Mesothelial cell of epicardium (in vitro differentiated cells): ENCODE data around the gene FAM13C. TPM values are rescaled to one million over a fixed set of nuclear protein-coding genes. Genes with fewer than 3 reads are reported as not detected.
"Not testable (repeated sequence)": the region's sequence is repeated elsewhere in the genome, so short reads cannot be mapped to it uniquely, and the experiment has no call there.

ENCODE experiments used
- DNase-seq, 2 experiments: peaks; one replicate each; pipeline ENCODE4 v3.0.0; 2021; ENCODE audit warnings: low spot score in 2 of 2; ENCODE audit not compliant: unreplicated experiment in 2 of 2
- H3K27ac Mint-ChIP-seq: 2 replicates; pipeline ENCODE4 v1.8.0; 2021; ENCODE audit warnings: mixed read lengths
- H3K27me3 Mint-ChIP-seq: 2 replicates; pipeline ENCODE4 v1.8.0; 2021; ENCODE audit warnings: low read depth, mixed read lengths
- H3K36me3 Mint-ChIP-seq: 2 replicates; pipeline ENCODE4 v1.8.0; 2021; ENCODE audit warnings: mixed read lengths
- H3K4me1 Mint-ChIP-seq: 2 replicates; pipeline ENCODE4 v1.8.0; 2021; ENCODE audit warnings: mixed read lengths
- H3K4me3 Mint-ChIP-seq: 2 replicates; pipeline ENCODE4 v1.8.0; 2021; ENCODE audit warnings: mild to moderate bottlenecking, moderate library complexity, mixed read lengths
- H3K9me3 Mint-ChIP-seq: 2 replicates; pipeline ENCODE4 v1.8.0; 2021; ENCODE audit warnings: mixed read lengths
- total RNA-seq: library from RNA; stranded (reverse); gene quantifications from 3 replicates; pipeline ENCODE4 v1.2.1, GENCODE V29; 2021
- TF ChIP-seq, protein P1 (sequence below): fragments of 200-600 bp; sonication (generic); IDR thresholded peaks from one replicate; pipeline ENCODE4 v1.5.0; 2021; ENCODE audit warnings: antibody characterized with exemption; ENCODE audit not compliant: unreplicated experiment

Gene FAM13C
- 6.7 to 7.3 TPM (median 6.8 TPM) in 3 replicates for total RNA-seq

DNA sequence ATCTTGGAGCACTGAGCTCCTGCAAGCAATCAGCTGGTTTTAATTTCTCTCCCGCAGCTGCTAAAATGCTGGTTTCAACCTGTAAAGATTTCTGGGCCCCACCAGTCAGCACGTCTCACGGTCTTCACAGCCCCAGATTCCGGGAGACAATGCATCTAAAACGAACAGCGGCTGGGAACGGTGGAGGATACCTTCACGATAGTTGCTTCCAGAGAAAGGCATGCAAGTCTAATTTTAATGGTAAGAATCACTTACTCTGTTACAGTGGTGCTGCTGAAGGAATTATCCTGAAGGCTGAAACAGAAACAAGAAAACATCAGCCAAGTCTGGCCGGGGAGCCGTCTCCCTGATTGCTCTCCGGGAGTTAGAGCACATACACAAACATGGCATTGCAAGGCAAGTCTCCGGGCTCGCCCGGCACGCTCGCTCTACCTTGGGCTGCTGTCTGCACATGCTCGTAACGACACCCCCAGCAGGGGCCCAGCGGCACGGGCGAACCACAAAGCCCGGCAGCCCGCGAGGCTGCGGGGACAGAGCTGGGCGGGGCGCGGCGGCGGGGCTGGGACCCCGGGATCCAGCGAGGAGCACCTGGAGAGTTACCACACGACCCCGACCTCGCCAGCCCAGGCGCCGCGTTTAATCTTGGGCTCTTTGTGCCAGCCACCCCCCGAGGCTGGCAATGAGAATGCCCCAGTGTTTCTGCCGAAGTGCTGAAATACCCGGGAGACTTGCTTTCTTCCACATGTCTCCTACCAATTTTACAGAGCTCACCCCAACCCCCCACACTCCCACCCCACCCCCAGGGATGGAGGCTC is at the start of gene FAM13C:
Gene FAM13C, minus strand, starts transcription at position 406 of the 815 bp plus-strand sequence. Its CDS starts 89 bp downstream, at position 317.
- peaks cover 13% of the 10 kb centered on the region for H3K4me1 Mint-ChIP-seq
- H3K27ac Mint-ChIP-seq: peak within 1 kb of the TSS; percentile 48
- no peaks in the 10 kb centered on the region for H3K36me3 Mint-ChIP-seq
- H3K4me3 Mint-ChIP-seq: peak within 1 kb of the TSS; percentile 69
- TF ChIP-seq, protein P1, sequence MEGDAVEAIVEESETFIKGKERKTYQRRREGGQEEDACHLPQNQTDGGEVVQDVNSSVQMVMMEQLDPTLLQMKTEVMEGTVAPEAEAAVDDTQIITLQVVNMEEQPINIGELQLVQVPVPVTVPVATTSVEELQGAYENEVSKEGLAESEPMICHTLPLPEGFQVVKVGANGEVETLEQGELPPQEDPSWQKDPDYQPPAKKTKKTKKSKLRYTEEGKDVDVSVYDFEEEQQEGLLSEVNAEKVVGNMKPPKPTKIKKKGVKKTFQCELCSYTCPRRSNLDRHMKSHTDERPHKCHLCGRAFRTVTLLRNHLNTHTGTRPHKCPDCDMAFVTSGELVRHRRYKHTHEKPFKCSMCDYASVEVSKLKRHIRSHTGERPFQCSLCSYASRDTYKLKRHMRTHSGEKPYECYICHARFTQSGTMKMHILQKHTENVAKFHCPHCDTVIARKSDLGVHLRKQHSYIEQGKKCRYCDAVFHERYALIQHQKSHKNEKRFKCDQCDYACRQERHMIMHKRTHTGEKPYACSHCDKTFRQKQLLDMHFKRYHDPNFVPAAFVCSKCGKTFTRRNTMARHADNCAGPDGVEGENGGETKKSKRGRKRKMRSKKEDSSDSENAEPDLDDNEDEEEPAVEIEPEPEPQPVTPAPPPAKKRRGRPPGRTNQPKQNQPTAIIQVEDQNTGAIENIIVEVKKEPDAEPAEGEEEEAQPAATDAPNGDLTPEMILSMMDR: no peak
- DNase-seq: peak; percentile 35 to 76
- no peaks in the 10 kb centered on the region for H3K9me3 Mint-ChIP-seq
- H3K27me3 Mint-ChIP-seq: peaks cover 23% of the 10 kb centered on the region

DNA sequence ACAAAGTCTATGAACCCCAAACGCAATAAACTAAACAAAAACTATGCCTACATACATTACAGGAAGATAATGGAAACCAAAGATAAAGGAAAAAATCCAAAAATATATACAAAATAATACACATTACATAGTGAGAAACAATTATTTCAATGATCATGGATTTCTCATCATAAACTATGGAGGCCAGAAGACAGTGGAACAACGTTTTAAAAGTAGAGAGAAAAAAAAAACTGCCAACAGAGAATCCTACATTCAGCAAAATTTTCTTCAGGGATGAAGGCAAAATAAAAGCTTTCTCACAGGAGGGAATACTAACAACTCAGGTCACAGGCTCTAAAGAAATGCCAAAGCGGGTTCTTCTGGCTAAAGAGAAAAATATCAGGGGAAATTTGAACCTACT is 42.9 kb upstream of the FAM13C start:
- TF ChIP-seq, protein P1: no peak
- peaks cover 30% of the 10 kb centered on the region for H3K9me3 Mint-ChIP-seq
- no peaks in the 10 kb centered on the region for H3K27me3 Mint-ChIP-seq
- no peak for DNase-seq
- no peak overlapping the region for H3K4me3 Mint-ChIP-seq
- H3K27ac Mint-ChIP-seq: no peak overlapping the region
- no peaks in the 10 kb centered on the region for H3K4me1 Mint-ChIP-seq
- peaks cover 1% of the 10 kb centered on the region for H3K36me3 Mint-ChIP-seq

- no peak overlapping the region for H3K4me3 Mint-ChIP-seq
- H3K9me3 Mint-ChIP-seq: peaks cover 37% of the 10 kb centered on the region
- no peak for DNase-seq
- H3K36me3 Mint-ChIP-seq: peaks cover 2% of the 10 kb centered on the region
- no peaks in the 10 kb centered on the region for H3K27me3 Mint-ChIP-seq
- no peaks in the 10 kb centered on the region for H3K4me1 Mint-ChIP-seq
- no peak overlapping the region for H3K27ac Mint-ChIP-seq
- TF ChIP-seq, protein P1: no peak
Measured at GRCh38 chr10:59400214-59400613, 37.9 kb upstream of the FAM13C start.

GRCh38 chr10:59399329-59399728 is 37.0 kb upstream of the FAM13C start:
- not testable (repeated sequence) for H3K4me1 Mint-ChIP-seq, H3K4me3 Mint-ChIP-seq, H3K27ac Mint-ChIP-seq, H3K27me3 Mint-ChIP-seq, H3K36me3 Mint-ChIP-seq, DNase-seq
- peaks cover 29% of the 10 kb centered on the region for H3K9me3 Mint-ChIP-seq

GRCh38 chr10:59397961-59398360 is 35.6 kb upstream of the FAM13C start:
- peaks cover 26% of the 10 kb centered on the region for H3K9me3 Mint-ChIP-seq
- H3K27me3 Mint-ChIP-seq: no peaks in the 10 kb centered on the region
- no peaks in the 10 kb centered on the region for H3K4me1 Mint-ChIP-seq
- H3K36me3 Mint-ChIP-seq: peaks cover 2% of the 10 kb centered on the region
- H3K4me3 Mint-ChIP-seq: no peak overlapping the region
- H3K27ac Mint-ChIP-seq: no peak overlapping the region
- TF ChIP-seq, protein P1: no peak
- no peak for DNase-seq

DNA sequence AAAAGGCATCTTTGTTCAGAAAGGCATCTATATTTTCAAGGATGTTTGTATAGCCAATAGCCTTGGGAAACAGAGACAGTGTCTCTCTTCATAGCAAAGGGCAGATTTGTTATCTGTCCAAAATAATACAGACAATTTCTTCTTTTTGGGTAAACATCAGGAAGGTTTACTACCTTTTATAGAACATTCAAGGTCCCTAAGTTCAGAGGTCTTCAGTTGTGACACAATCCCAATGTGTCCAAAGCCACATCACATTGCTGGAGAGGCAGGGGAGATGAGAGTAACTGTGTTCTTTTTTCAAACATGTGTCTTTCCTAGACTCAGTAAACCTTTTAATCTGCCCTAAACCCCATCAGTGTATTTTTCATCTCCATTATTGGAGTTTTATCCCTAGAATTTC is 33.6 kb upstream of the FAM13C start:
- H3K36me3 Mint-ChIP-seq: peaks cover 2% of the 10 kb centered on the region
- no peak overlapping the region for H3K4me3 Mint-ChIP-seq
- TF ChIP-seq, protein P1: no peak
- peaks cover 24% of the 10 kb centered on the region for H3K9me3 Mint-ChIP-seq
- DNase-seq: no peak
- H3K27me3 Mint-ChIP-seq: no peaks in the 10 kb centered on the region
- no peak overlapping the region for H3K27ac Mint-ChIP-seq
- no peaks in the 10 kb centered on the region for H3K4me1 Mint-ChIP-seq
